ENCODE results near the gene SPEG.
A peak's percentile ranks its signal among the peaks of the same experiment; 100 is the strongest.

SPEG gene

GRCh38 chr2:219517954-219518778, 83.5 kb downstream of the SPEG start:
- H3K4me3 ChIP-seq (ENCODE audit: low read depth, low read length) = no peak overlapping the region
- no peak for TF ChIP-seq CTCF (IDR thresholded peaks at IDR 0.05; ENCODE audit: control insufficient read depth, extremely low read depth, insufficient read depth)
- DNase-seq (ENCODE audit: low read depth) = no peak

- no peak overlapping the region for H3K4me3 ChIP-seq (ENCODE audit: low read depth, low read length)
- DNase-seq (ENCODE audit: low read depth) = no peak
- TF ChIP-seq CTCF (IDR thresholded peaks at IDR 0.05; ENCODE audit: control insufficient read depth, extremely low read depth, insufficient read depth) = no peak
These were observed 84.9 kb downstream of the SPEG start for GRCh38 chr2:219519526-219519916.

GRCh38 chr2:219520079-219520478, 85.4 kb downstream of the SPEG start:
- H3K4me3 ChIP-seq (ENCODE audit: low read depth, low read length) = no peak overlapping the region
- no peak for DNase-seq (ENCODE audit: low read depth)
- no peak for TF ChIP-seq CTCF (IDR thresholded peaks at IDR 0.05; ENCODE audit: control insufficient read depth, extremely low read depth, insufficient read depth)

- no peak for DNase-seq (ENCODE audit: low read depth)
- H3K4me3 ChIP-seq (ENCODE audit: low read depth, low read length) = no peak overlapping the region
These were observed 86.6 kb downstream of the SPEG start for GRCh38 chr2:219521066-219521880.

GRCh38 chr2:219522111-219523030, 87.7 kb downstream of the SPEG start:
- TF ChIP-seq CTCF (IDR thresholded peaks at IDR 0.05; ENCODE audit: control insufficient read depth, extremely low read depth, insufficient read depth) = no peak
- no peak for DNase-seq (ENCODE audit: low read depth)
- H3K4me3 ChIP-seq (ENCODE audit: low read depth, low read length) = no peak overlapping the region

More at GRCh38 chr2:219521066-219521880, 86.6 kb downstream of the SPEG start:
- peak; percentile 64 for TF ChIP-seq CTCF (IDR thresholded peaks at IDR 0.05; ENCODE audit: control insufficient read depth, extremely low read depth, insufficient read depth)

- H3K4me3 ChIP-seq (ENCODE audit: low read depth, low read length) = no peak overlapping the region
- DNase-seq (ENCODE audit: low read depth) = no peak
- no peak for TF ChIP-seq CTCF (IDR thresholded peaks at IDR 0.05; ENCODE audit: control insufficient read depth, extremely low read depth, insufficient read depth)
These were observed 88.5 kb downstream of the SPEG start for GRCh38 chr2:219523031-219523671.

Measured in LNCaP clone FGC (cell line).